NCI-H2029 (cell line): ENCODE data around the gene CCR2.
"Not testable (repeated sequence)": the region's sequence is repeated elsewhere in the genome, so short reads cannot be mapped to it uniquely, and the experiment has no call there.

ENCODE experiments used
- DNase-seq: peaks from one replicate; lab custom pipeline; 2025; lab: John Stamatoyannopoulos, UW

The CCR2 gene

DNA sequence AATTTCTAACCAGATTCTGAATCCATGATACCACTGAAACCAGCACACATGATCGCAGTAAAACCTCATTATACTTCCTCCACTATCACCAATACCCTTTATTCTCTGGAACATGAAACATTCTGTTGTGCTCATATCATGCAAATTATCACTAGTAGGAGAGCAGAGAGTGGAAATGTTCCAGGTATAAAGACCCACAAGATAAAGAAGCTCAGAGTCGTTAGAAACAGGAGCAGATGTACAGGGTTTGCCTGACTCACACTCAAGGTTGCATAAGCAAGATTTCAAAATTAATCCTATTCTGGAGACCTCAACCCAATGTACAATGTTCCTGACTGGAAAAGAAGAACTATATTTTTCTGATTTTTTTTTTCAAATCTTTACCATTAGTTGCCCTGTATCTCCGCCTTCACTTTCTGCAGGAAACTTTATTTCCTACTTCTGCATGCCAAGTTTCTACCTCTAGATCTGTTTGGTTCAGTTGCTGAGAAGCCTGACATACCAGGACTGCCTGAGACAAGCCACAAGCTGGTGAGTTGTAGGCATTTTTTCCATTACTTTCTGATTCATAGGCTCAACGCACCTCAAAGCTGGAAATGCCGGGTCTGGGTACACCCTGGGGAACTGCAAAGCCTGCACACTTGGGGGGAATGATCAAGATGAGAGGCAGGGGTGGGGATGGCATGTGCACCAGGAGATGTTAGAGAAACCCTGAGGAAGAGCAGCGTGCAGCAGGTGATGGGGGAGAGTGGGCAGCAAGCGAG lies at the start of gene CCR2:
CCR2 (plus strand) TSS at position 465 of the 764 bp plus-strand sequence. CDS start 3,417 bp downstream, outside the sequence.
- DNase-seq = no peak

DNA sequence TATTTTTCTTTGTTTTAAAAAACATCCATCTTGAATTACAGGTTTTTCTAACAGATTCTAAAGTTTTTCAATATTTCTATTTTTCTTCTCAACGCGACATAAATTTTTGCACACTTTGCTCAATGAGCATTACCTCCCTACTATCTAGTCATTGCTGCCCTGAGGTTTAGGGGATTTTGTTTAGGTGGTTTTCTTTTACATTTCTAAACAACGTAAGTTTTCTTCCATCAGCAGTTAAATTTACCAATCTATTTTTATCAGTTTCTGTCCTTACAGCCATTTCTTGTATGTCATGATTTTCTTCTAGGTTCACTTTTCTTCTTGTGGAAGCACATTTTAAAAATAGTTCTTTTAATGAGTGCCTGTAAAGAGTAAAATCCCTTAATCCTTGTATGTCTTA lies 49.2 kb upstream of the CCR2 start:
- DNase-seq = no peak

DNA sequence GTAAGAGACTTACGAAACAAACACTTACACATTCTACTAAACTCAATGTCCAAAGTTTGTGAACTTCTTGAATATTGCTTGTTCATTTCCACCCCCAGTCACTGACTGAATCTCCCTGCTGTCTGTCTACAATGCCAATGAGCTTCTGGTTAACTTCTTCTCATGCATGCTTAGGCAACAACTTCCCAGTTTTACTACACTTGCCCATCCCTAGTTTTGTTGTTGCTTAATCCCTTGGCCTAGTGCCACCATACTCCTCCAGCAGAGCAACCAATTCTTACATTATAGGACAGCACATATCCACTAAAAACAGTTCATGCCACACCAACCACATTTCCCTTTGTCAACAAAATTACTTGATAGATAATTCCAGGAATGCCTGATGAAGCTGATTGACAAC lies 40.9 kb upstream of the CCR2 start:
- DNase-seq = no peak

DNA sequence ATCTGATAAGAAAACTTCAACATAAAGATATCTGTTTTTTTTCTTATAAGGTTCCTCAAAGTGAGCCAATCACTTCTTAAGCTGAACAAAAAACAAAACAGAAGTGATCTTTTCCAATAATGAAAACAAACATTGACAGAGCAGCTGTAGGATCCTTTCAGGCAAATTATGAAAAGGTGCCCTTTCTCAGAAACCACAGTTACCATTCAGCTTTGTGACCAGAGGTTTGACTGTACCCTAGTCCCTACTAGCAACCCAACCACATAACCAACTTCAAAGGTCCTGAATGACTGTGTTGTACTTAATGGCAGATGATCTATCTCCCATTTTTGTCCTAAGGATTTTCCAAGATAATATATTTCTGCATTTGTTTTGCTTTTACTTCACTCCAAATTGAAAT lies 39.4 kb upstream of the CCR2 start:
- DNase-seq = no peak

DNA sequence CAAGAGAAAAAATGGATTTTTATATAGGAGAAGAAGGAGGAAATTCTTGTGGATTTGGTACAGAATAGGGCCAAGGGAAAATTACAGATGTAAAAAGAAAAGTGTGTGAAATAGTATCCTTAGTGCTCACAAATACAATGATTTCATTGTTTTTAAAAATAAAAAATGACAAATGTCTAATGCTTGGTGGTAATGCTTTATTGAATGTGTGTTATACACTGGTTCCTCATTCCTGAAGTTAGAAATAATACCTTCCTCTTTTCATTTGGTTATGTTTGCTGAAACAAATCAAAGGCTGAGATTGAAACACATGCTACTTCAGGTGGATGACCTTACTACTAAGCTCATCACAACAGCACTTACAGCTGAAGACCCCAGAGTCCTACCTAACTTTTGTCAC lies 37.7 kb upstream of the CCR2 start:
- DNase-seq = no peak

DNA sequence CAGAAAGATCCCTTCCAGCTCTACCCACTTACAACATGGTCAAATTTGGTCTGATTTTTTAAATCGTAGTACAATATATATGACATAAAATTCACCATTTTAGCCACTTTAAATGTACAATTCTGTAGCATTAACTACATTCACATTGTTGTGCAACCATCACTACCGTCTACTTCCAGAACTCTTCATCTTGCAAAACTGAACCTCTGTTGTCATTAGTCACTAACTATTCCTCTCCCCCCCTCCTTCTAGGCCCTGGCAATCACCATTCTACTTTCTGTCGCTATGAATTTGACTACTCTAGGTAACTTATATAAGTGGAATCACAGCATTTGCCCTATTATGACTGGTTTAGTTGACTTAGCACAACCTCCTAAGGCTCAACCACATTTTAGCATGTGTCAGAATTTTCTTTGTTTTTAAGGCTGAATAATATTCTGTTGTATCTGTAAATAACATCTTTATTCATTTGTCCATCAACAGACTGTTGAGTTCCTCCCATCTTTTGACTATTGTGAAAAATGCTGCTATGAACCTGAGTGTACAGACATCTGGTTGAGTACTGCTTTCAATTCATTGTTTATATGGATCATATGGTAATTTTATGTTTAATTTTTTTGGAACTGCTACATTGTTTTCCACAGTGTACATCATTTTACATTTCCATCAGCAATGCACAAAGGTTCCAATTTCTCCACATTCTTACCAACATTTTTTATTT lies 35.5 kb upstream of the CCR2 start:
- no peak for DNase-seq

DNA sequence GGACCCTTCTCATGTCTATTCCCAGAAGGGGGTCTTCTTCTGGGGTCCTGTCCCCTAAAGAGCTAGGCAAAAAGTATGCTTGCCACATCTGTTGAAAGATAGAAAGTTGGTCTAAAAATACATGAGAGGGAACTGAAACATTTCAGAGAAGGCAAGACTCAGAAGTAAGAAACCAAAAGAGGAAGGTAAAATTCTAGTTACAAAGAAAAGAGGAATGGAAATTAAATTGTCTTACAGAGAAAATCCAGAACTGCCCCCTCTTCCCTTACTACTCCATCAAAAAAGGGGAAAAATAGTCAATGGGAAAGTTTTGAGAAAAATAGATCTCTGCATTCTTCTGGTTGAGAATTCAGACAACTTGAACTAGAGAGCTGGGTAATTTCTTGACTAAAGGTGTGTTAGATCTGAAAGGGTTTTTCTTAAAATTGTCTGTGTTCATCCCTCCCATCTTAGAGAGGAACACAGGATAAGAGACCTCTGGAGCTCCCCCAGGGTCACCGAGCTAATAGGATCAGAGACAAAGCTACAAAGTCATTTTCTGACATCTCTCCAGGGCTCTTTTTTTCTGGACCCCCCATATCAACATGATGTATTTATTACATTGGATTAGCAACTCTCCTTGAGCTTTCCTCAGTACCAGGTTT lies 32.3 kb upstream of the CCR2 start:
- DNase-seq = no peak

DNA sequence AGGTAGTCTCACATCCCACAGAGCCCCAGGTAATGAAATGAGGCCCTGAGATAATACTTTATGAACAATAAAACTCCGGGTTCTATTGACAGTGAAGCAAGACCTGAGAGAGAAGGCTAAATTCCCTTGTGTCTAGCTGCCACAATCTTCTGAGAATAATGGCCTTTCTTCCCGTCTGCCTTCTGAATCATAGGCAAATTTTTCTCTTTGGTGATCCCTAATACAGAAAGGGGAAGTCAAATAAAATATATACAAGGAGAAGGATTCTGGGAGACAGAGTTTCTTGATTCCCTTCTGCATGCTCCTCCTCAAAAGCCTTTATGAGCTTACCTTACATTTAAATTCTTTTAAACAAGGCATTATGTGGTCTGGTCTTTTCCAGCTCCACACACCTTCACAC lies 29.9 kb upstream of the CCR2 start:
- DNase-seq = no peak

DNA sequence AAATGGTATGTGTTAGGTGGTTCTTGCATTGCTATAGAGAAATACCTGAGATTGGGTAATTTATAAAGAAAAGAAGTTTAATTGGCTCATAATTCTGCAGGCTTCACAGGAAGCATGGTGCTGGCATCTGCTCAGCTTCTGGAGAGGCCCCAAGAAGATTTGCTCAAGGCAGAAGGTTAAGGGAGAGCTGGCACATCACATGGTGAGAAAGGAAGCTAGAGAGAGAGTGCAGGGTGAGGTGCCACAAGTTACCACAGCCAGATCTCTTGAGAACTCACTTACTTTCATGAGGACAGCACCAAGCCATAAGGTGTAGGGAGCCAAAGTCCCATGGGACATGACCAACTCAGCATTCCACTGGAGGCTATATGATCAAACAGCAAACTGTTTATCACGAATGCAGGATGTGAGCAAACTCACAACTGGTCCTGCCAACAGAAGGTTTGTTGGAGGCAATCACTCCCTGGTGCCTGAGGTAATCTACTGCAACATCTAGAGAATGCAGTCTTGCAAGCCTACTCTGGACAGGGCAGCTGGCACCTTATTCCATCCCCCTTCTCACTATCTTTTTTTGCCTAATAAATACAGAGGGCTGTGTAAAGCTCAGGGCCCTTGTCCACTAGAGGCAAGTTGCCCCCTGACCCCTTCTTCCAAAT lies 28.1 kb upstream of the CCR2 start:
- no peak for DNase-seq

DNA sequence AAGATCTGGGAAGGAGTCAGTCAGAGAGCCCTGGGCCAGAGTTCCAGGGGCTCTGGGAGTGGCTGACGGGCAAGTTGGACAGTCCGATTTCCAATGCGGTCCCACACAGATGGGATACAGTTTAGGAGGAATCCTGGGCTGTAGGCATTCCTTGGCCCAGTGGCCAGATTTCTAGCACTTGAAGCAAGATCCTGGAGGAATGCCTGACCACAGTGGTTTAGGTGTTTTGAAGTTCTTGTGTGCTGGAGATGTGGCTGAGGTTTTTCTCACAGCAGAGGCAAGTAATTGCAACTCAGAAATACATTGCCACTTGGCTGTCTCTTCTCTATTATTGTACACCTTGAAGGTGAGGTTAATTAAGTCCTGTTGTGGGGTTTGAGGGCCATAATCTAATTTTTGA lies 23.2 kb upstream of the CCR2 start:
- DNase-seq = not testable (repeated sequence)

DNA sequence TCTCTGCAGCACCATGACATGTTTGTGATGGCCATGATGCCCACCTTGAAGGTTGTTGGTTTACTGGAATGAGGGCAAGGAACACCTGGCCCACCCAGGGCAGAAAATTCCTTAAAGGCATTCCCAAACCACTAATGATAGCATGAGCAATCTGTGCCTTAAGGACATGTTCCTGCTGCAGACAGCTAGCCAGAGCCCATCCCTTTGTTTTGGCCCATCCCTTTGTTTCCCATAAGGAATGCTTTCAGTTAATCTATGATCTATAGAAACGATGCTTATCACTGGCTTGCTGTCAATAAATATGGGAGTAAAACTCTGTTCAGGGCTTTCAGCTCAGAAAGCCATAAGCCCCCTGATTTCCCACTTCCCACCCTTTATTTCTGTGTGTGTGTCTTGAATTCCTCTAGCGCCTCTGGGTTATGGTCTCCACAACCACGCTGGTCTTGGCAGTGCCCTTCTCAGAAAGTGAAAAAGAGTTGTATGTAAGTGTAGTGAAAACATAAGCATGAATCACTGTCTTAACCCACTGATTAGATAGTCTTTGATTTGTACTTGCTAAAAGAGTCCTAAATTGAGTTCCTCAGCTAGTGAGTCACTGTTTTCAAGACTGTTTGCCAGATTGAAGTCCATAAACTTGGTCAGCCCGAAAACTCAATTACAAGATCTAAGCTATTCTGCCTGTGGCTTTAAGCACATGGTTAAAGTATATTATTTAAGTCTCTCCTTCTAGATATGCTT lies 19.0 kb upstream of the CCR2 start:
- no peak for DNase-seq

DNA sequence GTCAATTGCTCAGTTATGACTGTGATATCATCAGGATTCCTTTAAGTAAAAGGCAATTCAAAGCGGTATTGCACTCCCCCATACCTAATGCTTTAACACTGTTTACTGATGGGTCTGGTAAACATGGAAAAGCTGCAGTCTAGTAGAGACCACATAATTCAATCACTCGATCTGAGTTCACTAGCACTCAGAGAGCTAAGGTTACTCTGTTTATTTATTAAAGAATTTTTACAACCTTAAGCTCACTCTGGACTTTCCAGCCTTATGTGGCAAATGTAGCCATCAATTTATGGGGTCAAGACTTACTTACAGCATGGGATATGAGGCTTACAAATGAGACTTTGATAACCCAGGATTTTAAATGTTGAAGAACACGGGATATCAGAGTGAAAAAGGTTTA lies 18.4 kb upstream of the CCR2 start:
- no peak for DNase-seq

DNA sequence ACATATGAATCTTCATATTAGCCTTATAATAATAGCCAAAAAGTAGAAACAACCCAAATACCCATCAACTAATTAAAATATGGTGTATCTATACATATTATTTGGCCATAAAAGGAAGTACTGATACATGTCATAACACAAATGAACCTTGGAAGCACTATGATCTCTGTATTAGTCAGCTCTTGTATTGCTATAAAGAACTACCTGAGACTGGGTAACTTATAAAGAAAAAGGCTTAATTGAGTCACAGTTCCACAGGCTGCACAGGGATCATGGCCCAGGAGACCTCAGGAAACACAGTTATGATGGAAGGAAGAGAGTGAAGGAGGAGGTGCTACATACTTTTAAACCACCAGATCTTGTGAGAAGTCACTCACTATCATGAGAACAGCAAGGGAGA lies 16.0 kb upstream of the CCR2 start:
- no peak for DNase-seq

DNA sequence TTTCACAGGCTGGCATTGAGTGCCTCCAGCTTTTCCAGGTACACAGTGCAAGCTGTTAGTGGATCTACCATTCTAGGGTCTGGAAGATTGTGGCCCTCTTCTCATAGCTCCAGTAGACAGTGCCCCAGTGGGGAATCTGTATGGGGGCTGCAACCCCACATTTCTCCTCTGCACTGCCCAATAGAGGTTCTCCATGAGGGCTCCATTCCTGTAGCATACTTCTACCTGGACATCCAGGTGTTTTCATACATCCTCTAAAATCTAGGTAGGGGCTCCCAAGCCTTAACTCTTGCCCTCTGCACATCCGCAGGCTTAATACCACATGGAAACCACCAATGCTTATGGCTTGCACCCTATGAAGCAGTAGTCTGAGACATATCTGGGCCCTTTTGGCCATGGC lies 15.1 kb upstream of the CCR2 start:
- no peak for DNase-seq

DNA sequence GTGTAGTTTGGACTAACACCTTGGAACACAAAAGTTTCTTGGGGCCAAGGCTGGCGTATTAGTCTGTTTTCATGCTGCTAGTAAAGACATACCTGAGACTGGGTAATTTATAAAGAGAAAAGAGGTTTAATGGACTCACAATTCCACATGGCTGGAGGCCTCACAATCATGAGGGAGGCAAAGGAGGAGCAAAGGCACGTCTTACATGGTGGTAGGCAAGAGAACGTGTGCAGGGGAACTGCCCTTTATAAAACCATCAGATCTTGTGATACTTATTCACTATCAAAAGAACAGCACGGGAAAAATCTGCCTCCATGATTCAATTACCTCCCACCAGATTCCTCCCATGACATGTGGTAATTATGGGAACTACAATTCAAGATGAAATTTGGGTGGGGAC lies 9.4 kb upstream of the CCR2 start:
- DNase-seq = no peak

DNA sequence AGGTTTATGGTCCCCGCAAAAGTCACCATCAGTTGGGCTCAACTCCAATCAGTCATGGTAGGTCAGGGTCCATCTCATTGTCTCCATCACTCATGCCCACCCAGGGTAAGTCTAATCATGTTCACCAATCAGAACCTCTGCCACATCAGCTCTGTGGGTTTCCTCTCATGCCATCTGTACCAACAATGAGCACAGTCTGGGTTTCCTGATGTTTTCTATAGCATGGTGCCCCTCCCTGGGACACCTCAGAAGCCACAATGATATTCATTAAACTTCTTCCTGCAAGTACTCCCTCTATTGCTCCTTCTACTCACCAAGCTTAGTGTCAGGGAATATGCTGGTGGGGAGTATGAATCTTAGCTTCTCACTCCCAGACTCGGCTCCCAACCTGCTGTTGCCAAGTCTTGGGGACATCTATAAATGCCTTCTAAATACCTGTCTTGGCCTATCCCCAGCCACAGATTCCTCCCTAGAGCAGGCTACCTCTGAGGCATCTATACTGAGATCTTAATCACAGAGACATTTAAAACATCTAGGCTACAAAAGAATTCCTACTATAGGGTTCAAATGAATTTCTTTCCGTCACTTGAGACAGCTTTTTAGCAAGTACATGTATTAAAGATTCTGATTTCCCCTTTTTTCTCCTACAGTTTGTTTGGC lies 5.0 kb upstream of the CCR2 start:
- no peak for DNase-seq

DNA sequence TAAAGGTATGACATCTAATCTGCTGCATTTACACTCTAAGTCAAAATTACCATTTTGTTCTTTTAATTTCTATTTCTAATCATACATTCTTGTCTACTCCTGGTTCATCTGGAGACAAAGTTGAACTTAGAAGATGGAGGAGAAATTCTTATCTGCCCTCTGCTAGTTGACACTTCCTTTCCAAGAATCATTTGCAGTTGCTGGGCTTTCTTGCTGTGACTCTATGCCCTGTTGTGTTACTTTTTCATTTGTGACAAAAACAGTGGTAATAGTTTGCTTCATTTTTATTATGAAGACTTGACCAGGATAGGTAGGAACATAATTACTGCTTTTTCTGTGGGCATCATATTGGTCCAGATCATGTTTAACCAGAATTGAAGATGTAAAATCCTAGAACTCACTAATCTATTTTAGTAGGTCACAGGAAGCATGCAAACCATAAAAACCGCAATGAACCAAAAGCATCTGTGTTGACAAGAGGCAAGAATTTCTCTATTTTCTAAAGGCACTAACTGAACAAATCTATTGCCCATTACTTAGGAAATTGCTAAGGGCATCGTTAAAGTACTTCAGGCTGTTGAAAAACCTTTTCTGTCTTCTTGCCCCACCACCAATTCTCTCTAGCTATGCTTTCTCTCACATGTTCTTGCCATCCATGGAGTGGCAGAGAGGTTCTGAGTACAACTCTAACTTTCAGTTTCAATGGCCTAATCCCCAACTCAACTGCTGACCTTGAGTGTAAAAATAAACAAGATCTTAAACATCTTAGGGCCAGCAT lies 4.2 kb upstream of the CCR2 start:
- no peak for DNase-seq

DNA sequence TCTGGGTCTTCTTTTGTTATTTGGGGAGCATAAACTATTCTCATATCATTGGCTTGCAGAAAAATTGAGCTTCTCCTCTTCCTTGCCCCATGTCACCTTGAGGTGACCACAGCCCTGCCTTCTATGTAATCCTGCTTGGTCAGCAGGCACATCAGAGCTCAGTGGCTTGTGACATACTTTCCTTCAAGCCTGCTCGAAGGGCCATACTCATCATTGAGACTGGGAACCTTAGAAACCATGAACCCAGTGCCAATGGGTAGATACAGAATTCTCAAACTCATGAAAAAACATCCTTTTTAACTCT lies 3.7 kb upstream of the CCR2 start:
- DNase-seq = no peak

DNA sequence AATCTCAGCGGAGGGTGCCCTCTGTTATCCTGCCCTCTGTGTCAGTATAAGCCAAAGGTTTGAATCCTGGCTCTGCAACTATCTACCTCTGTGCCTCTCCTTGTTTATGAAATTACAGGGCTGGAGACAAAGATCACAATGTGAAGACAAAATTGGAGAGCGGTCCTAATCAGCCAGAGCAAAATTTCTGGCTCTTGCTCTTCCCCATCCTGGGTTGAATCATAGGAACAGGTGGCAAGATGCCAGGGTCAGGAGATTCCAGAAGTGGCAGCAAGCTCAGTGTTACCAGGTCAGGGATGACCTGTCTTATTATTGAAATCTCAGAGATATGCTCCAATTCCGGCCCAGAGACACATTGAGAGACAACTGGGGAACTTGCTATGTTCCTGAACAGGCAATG lies 2.3 kb upstream of the CCR2 start:
- DNase-seq = no peak

DNA sequence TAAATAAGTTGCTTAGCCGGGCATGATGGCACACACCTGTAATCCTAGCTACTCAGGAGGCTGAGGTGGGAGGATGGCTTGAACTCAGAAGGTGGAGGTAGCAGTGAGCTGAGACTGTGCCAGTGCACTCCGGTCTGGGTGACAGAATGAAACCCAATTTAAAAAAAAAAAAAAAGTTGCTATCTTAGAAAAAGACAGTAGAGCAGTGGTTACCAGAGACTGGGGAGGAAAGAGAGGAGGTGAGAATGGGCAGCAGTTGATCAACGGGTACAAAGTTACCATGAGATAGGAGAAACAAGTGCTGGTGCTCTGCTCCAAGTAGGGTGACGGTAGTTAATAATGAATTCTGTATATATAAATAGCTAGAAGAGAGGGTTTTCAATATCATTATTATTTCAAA lies 821 bp upstream of the CCR2 start:
- no peak for DNase-seq

DNA sequence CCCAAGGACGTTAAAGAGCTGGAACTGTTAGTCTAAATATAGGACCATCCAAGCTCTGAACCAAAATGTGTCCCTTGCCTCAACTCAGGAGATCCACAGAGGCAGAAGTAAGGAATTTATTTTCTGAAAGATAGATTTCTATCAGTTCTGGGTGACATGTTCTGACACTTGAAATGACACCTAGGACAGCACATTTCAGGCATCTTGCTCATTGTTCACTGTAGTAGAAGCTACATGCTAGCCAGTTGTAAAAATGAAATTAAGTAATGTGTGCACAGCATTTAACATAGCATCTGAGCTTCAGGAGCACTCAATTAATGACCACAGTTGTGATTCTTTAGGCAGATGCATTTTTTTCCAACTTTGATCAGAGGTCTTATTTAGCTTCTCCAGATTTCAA lies 567 bp downstream of the CCR2 start:
- DNase-seq = no peak
